Colonic mucosa (tissue), 4 donors: Measurements from ENCODE around the gene APC2. TPM values are rescaled to one million over a fixed set of nuclear protein-coding genes. Genes with fewer than 3 reads are reported as not detected.
"Not testable (repeated sequence)": the region's sequence is repeated elsewhere in the genome, so short reads cannot be mapped to it uniquely, and the experiment has no call there.

Source experiments
- DNase-seq: peaks from one replicate; pipeline ENCODE4 v3.0.0-alpha.2; 2020
- H3K27ac ChIP-seq: fragments of 200-600 bp; one replicate; pipeline ENCODE4 v1.8.0; 2021
- H3K27me3 ChIP-seq: fragments of 200-600 bp; one replicate; pipeline ENCODE4 v1.8.0; 2021
- H3K36me3 ChIP-seq: fragments of 200-600 bp; one replicate; pipeline ENCODE4 v1.8.0; 2021
- H3K4me1 ChIP-seq: fragments of 200-600 bp; one replicate; pipeline ENCODE4 v1.8.0; 2021; ENCODE audit warnings: mild to moderate bottlenecking
- H3K4me3 ChIP-seq: fragments of 200-600 bp; one replicate; pipeline ENCODE4 v1.8.0; 2021
- H3K9ac ChIP-seq, 2 donors: one replicate each; pipeline ENCODE4 v1.7.0; 2013; ENCODE audit warnings: control low read depth in 2 of 2, low read depth in 2 of 2, low read length in 2 of 2
- H3K9me3 ChIP-seq: fragments of 200-600 bp; one replicate; pipeline ENCODE4 v1.8.0; 2021
- CTCF ChIP-seq: fragments of 200-600 bp; IDR thresholded peaks from one replicate; pipeline ENCODE4 v1.8.0; 2022; ENCODE audit warnings: antibody characterized with exemption, mild to moderate bottlenecking
- intact Hi-C: fragments of 100-400 bp; cut with DNase I; formaldehyde crosslinking; loops from one replicate; pipeline ENCODE4 v1.14.1; 2022
- total RNA-seq, 2 donors: library from RNA; stranded (reverse); fragmentation: NEBNext Ultra II Directional in 1 of 2; extraction: Animal tissue kit (Norgen Biotek cat#: 25700) in 1 of 2; gene quantifications; one replicate each; pipeline ENCODE4 v1.2.1, GENCODE V29; 2021
- donor health status: healthy.
- donor health status: DM: no; HTN: no; CAD: no.
- donor health status: DM: no; HTN: no; CAD: no.

The APC2 gene
- total RNA-seq, 2 donors from 2014 or later, result 0.05 to 0.42 TPM

- intact Hi-C loops, result no loop called here
- no peaks in the 10 kb centered on the region for H3K27me3 ChIP-seq
- no peak for DNase-seq
Measured at GRCh38 chr19:1435378-1435989, 14.4 kb upstream of the APC2 start.

GRCh38 chr19:1437609-1438008 is 12.3 kb upstream of the APC2 start:
- peak overlapping the region; percentile 66 for H3K27ac ChIP-seq
- no peaks in the 10 kb centered on the region for H3K27me3 ChIP-seq
- peaks cover 23% of the 10 kb centered on the region for H3K36me3 ChIP-seq
- peaks cover 7% of the 10 kb centered on the region for H3K4me1 ChIP-seq
- no peak overlapping the region for H3K9ac ChIP-seq
- no peaks in the 10 kb centered on the region for H3K9me3 ChIP-seq
- H3K4me3 ChIP-seq, result peak overlapping the region; percentile 73
- intact Hi-C loops, result no loop called here
- DNase-seq, result no peak
- no peak for TF ChIP-seq CTCF

More at GRCh38 chr19:1435378-1435989, 14.4 kb upstream of the APC2 start:
- Histone ChIP-seq H3K4me1 (peaks cover 7% of the 10 kb centered on the region), H3K4me3 (no peak overlapping the region), H3K36me3 (peaks cover 26% of the 10 kb centered on the region), H3K9me3 (no peaks in the 10 kb centered on the region), H3K27ac (no peak overlapping the region), H3K9ac (no peak overlapping the region)
- no peak for TF ChIP-seq CTCF

GRCh38 chr19:1438035-1438932 is 11.6 kb upstream of the APC2 start, which contains the start of gene RPS15:
TSS of gene RPS15 (plus strand) at chr19:1438396. CDS start at chr19:1438426, 30 bp downstream.
- Histone ChIP-seq H3K4me1 (peaks cover 7% of the 10 kb centered on the region), H3K36me3 (peaks cover 23% of the 10 kb centered on the region), H3K9me3 (no peaks in the 10 kb centered on the region), H3K27ac (peak within 1 kb of the TSS; percentile 66), H3K4me3 (peak within 1 kb of the TSS; percentile 73), H3K27me3 (no peaks in the 10 kb centered on the region), H3K9ac (peak within 1 kb of the TSS; percentile 81 to 90)
- peak; percentile 95 for TF ChIP-seq CTCF
- peak; percentile 96 for DNase-seq
- intact Hi-C loops, result no loop called here

- no peaks in the 10 kb centered on the region for H3K9me3 ChIP-seq
- no peak overlapping the region for H3K27ac ChIP-seq
- no peak for TF ChIP-seq CTCF
- H3K4me1 ChIP-seq, result peaks cover 12% of the 10 kb centered on the region
- peaks cover 18% of the 10 kb centered on the region for H3K36me3 ChIP-seq
- H3K27me3 ChIP-seq, result no peaks in the 10 kb centered on the region
- H3K9ac ChIP-seq, result peak overlapping the region; percentile 81 to 90
- intact Hi-C loops, result no loop called here
- H3K4me3 ChIP-seq, result peak overlapping the region; percentile 73
- no peak for DNase-seq
Measured at GRCh38 chr19:1438933-1439354, 11.0 kb upstream of the APC2 start.

- peak overlapping the region; percentile 73 for H3K4me3 ChIP-seq
- DNase-seq, H3K27ac ChIP-seq, H3K27me3 ChIP-seq, H3K9me3 ChIP-seq, intact Hi-C loops: not testable (repeated sequence)
- H3K36me3 ChIP-seq, result peaks cover 17% of the 10 kb centered on the region
- peaks cover 12% of the 10 kb centered on the region for H3K4me1 ChIP-seq
- H3K9ac ChIP-seq, result peak overlapping the region; percentile 81 to 90
Measured at GRCh38 chr19:1439525-1440417, 10.2 kb upstream of the APC2 start.
